CD4-positive, alpha-beta T cell treated with Interleukin-6 at 100 ng/mL for 8 hours (primary cell): ENCODE measurements around the gene PRKG1.

Experiments used
- DNase-seq: peaks from one replicate; pipeline ENCODE4 v3.0.0-alpha.2; 2020; ENCODE audit warnings: mixed read lengths, low spot score

The PRKG1 gene

GRCh38 chr10:51765284-51765971 is 691.1 kb downstream of the PRKG1 start:
- DNase-seq = no peak

GRCh38 chr10:51766423-51767102 is 692.3 kb downstream of the PRKG1 start:
- DNase-seq = no peak

- DNase-seq = no peak
Measured at GRCh38 chr10:51767103-51767763, 692.9 kb downstream of the PRKG1 start.

GRCh38 chr10:51768886-51769465 is 694.7 kb downstream of the PRKG1 start:
- no peak for DNase-seq

- DNase-seq = no peak
Measured at GRCh38 chr10:51770709-51771108, 696.4 kb downstream of the PRKG1 start.

GRCh38 chr10:51772387-51772786 is 698.1 kb downstream of the PRKG1 start:
- no peak for DNase-seq

- no peak for DNase-seq
Measured at GRCh38 chr10:51773681-51774080, 699.4 kb downstream of the PRKG1 start.

- no peak for DNase-seq
Measured at GRCh38 chr10:51783941-51784340, 709.7 kb downstream of the PRKG1 start.

GRCh38 chr10:51786016-51786683 is 711.9 kb downstream of the PRKG1 start:
- DNase-seq = no peak

- no peak for DNase-seq
Measured at GRCh38 chr10:51786684-51787035, 712.4 kb downstream of the PRKG1 start.

- no peak for DNase-seq
Measured at GRCh38 chr10:51788273-51788672, 714.0 kb downstream of the PRKG1 start.

- no peak for DNase-seq
Measured at GRCh38 chr10:51789118-51789517, 714.8 kb downstream of the PRKG1 start.

GRCh38 chr10:51789903-51790302 is 715.6 kb downstream of the PRKG1 start:
- no peak for DNase-seq

GRCh38 chr10:51792678-51793077 is 718.4 kb downstream of the PRKG1 start:
- DNase-seq = no peak

GRCh38 chr10:51800121-51800520 is 725.8 kb downstream of the PRKG1 start:
- no peak for DNase-seq

- DNase-seq = no peak
Measured at GRCh38 chr10:51800725-51801424, 726.6 kb downstream of the PRKG1 start.

- no peak for DNase-seq
Measured at GRCh38 chr10:51802030-51802429, 727.7 kb downstream of the PRKG1 start.

GRCh38 chr10:51804866-51805265 is 730.6 kb downstream of the PRKG1 start:
- no peak for DNase-seq

GRCh38 chr10:51806079-51806835 is 732.0 kb downstream of the PRKG1 start:
- DNase-seq = no peak

GRCh38 chr10:51808187-51808586 is 733.9 kb downstream of the PRKG1 start:
- DNase-seq = no peak

GRCh38 chr10:51815723-51816122 is 741.4 kb downstream of the PRKG1 start:
- no peak for DNase-seq
